Mononuclear cell (primary cell): Measurements from ENCODE around the gene TMEM98. TPM values are rescaled to one million over a fixed set of nuclear protein-coding genes. Genes with fewer than 3 reads are reported as not detected.
"Not testable (repeated sequence)": the region's sequence is repeated elsewhere in the genome, so short reads cannot be mapped to it uniquely, and the experiment has no call there.

Experiments
- H3K27me3 ChIP-seq: 2 replicates; pipeline ENCODE4 v1.6.0; 2011; ENCODE audit warnings: low read length, control low read depth; ENCODE audit not compliant: insufficient read depth
- H3K4me1 ChIP-seq: 2 replicates; pipeline ENCODE4 v1.5.1; 2011; ENCODE audit warnings: mild to moderate bottlenecking, low read length, control low read depth; ENCODE audit not compliant: insufficient read depth
- H3K4me3 ChIP-seq: 2 replicates; pipeline ENCODE4 v1.5.1; 2011; ENCODE audit warnings: mild to moderate bottlenecking, low read length, moderate library complexity
- H3K9me3 ChIP-seq: 2 replicates; pipeline ENCODE4 v1.5.1; 2011; ENCODE audit warnings: low read depth, mild to moderate bottlenecking, control low read depth, low read length
- total RNA-seq: library from RNA; depleted of rRNA; stranded (reverse); fragments of >200 nt; gene quantifications from one replicate; pipeline ENCODE4 v1.2.3, GENCODE V29; 2012

The TMEM98 gene
- total RNA-seq, 1 donor: not detected

DNA sequence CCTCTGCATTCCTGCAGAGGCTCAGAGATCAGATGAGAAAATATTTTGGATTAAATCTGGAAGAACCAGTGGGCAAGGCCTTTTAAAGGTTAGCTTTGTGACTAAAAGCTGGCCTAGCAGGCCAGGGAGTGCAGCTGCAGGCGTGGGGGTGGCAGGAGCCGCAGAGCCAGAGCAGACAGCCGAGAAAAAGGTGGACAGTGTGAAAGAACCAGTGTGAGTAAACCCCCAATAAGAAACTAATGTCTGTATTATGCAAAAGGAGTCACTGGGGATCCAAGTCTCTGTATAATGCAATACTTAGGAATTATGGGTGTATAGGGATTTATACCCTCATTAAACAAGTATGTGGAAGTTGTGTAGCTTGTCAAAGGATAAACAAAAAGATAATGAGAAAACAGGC, 42.3 kb downstream of the TMEM98 start:
- Histone ChIP-seq H3K4me3 (no peak overlapping the region), H3K27me3 (no peaks in the 10 kb centered on the region), H3K9me3 (no peaks in the 10 kb centered on the region), H3K4me1 (no peaks in the 10 kb centered on the region)

DNA sequence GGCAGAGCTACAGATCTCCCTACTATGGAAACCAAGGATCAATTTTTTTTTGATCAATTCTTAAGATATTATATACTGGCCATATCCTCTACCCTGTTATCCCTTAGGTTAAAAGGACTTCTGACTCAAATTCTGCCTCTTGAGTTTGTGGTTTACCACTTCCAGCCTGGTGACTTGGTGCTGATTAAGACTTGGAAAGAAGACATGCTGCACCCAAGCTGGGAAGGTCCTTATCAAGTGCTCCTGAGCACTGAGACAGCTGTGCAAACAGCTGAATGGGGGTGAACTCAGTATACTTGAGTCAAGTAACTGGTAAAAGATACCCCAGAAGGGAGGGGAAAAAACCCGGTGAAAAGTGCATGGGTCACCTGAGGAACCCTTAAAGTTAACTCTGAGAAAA, 43.2 kb downstream of the TMEM98 start:
- Histone ChIP-seq H3K27me3 (no peaks in the 10 kb centered on the region), H3K4me1 (no peaks in the 10 kb centered on the region), H3K4me3 (no peak overlapping the region), H3K9me3 (no peaks in the 10 kb centered on the region)

DNA sequence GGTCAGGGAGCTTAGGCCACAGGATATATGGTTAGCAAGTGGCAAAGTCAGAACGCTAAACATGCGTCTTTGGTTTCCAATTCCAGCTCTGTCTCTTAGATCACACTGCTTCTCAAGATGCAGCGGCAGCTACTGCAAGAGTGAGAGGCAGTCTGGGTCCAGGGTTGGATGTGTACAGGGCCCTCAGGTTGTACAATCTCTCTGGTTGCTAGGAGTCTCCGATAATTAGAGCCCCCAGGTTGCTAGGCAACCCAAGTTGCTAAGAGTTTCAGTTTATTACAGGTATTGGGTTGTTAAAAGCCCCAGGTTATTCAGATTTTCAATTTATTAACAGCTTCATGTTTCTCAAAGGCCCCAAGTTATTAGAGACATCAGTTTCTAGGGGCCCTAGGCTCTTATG, 48.2 kb downstream of the TMEM98 start:
- no peak overlapping the region for H3K4me3 ChIP-seq
- no peaks in the 10 kb centered on the region for H3K27me3 ChIP-seq
- no peaks in the 10 kb centered on the region for H3K9me3 ChIP-seq
- H3K4me1 ChIP-seq: no peaks in the 10 kb centered on the region

DNA sequence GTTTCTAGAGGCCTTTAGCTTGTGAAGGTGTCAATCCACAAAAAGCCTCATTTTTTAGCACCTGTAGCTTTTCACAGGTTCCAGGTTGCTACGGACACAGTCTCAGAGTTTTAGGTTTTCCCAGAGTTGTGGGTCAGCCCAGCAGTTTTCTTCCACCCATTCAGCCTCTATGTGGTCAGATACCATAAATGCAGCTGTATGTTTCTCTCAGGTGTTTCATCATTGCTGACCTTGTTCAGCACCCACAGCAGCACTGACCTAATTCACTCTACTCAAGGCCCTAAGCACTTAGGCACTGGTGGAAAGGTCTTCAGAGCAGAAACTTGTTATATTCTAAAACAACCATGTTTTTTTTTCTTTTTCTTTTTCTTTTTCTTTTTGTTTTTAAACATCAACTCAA, 48.7 kb downstream of the TMEM98 start:
- Histone ChIP-seq H3K27me3 (no peaks in the 10 kb centered on the region), H3K4me3 (no peak overlapping the region), H3K4me1 (no peaks in the 10 kb centered on the region), H3K9me3 (no peaks in the 10 kb centered on the region)

DNA sequence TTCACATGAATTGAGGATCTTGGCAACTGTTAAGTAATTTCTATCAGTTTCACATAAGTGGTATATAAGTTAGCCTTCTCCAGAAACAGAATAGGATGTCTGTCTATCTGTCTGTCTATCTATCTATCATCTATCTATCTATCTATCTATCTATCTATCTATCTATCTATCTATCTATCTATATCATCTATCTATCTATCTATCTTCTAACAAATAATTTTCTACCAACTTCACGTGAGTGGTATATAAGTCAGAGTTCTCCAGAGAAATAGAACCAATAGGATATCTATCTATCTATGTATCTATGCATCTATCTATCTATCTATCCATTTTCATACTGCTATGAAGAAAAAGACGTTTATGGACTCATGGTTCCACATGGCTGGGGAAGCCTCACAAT, 52.3 kb downstream of the TMEM98 start:
- H3K27me3 ChIP-seq: no peaks in the 10 kb centered on the region
- H3K4me1 ChIP-seq: no peaks in the 10 kb centered on the region
- no peaks in the 10 kb centered on the region for H3K9me3 ChIP-seq
- H3K4me3 ChIP-seq: no peak overlapping the region

DNA sequence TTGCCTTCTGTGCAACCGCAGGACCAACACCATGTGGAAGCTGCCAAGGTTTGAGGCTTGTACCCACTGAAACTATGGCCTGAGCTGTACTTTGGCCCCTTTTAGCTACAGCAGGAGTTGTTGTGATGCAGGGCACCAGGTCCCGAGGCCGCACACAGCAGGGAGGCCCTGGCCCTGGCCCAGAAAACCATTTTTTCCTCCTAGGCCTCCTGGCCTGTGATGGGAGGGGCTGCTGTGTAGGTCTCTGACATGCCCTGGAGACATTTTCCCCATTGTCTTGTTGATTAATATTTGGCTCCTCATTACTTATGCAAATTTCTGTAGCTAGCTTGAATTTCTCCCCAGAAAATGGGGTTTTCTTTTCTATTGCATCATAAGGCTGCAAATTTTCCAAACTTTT, 53.7 kb downstream of the TMEM98 start:
- not testable (repeated sequence) for H3K4me1 ChIP-seq, H3K27me3 ChIP-seq, H3K4me3 ChIP-seq, H3K9me3 ChIP-seq

DNA sequence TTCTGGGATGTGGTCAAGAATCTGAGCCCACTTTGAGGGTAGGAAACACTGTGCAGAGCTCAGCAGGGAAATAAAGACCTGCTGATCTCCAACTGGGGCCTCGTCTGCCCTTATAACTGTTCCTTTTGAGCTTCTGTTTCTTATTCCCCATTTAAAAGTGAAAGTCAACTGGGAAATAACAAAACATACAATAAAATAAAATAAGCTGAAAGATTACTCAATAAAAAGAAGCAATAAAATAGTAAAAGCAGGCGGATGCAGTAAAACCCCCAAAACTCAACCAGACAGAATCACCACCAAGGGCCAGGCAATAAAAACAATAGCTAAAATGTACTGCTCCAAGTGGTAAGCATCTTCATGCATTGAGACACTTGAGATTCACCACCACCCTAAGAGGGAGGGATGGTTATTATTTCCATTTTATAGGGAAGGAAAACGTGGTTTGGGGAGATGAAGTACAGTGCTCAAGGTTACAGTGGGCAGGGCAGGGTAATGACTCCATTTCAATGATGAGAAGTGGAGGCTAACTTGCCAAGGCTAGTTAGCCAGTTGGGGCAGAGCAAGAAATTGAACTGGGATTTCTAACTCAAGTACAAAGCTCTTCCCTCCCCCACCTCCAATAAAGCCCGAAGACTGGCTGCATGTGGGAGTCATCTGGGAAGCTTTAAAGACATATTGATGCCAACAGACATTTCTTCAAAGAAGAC, 57.2 kb downstream of the TMEM98 start:
- H3K9me3 ChIP-seq: no peaks in the 10 kb centered on the region
- no peaks in the 10 kb centered on the region for H3K27me3 ChIP-seq
- H3K4me1 ChIP-seq: no peaks in the 10 kb centered on the region
- no peak overlapping the region for H3K4me3 ChIP-seq

DNA sequence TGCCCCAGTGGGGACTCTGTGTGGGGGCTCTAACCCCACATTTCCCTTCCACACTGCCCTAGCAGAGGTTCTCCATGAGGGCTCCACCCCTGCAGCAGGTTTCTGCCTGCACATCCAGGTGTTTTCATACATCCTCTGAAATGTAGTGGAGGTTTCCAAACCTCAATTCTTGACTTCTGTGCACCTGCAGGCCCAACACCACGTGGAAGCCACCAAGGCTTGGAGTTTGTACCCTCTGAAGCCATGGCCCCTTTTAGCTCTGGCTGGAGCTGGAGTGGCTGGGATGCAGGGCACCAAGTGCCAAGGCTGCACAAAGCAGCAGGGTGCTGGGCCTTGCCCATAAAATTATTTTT, 59.5 kb downstream of the TMEM98 start:
- not testable (repeated sequence) for H3K27me3 ChIP-seq, H3K9me3 ChIP-seq, H3K4me1 ChIP-seq, H3K4me3 ChIP-seq

DNA sequence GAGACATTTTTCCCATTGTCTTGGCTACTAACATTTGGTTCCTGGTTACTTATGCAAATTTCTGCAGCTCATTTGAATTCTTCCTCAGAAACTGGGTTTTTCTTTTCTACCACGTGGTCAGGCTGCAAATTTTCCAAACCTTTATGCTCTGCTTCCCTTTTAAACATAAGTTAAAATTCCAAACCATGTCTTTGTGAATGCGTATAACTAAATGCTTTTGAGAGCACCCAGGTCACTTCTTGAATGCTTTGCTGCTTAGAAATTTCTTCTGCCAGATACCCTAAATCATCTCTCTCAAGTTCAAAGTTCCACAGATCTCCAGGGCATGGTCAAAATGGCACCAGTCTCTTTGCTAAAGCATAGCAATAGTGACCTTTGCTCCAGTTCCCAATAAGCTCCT, 59.9 kb downstream of the TMEM98 start:
- not testable (repeated sequence) for H3K4me3 ChIP-seq, H3K4me1 ChIP-seq, H3K9me3 ChIP-seq, H3K27me3 ChIP-seq

DNA sequence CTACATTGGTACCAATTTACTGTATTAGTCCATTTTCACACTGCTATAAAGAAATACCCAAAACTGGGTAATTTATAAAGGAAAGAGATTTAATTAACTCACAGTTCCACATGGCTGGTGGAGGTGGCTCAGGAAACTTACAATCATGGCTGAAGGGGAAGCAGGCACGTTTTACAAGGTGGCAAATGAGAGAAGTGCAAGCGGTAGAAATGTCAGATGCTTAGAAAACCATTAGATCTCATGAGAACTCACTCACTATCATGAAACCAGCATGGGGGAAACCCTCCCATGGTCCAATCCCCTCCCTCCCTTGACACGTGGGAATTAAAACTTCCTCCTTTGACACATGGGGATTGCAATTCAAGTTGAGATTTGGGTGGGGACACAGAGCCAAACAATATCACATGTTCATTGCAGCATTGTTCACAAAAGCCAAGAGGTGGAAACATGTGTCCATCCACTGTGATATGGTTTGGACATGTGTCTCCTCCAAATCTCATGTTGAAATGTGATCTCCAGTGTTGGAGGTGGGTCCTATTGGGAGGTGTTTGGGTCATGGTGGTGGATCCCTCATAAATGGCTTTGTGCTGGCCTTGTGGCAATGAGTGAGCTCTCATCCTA, 60.6 kb downstream of the TMEM98 start:
- Histone ChIP-seq H3K27me3 (no peaks in the 10 kb centered on the region), H3K4me1 (no peaks in the 10 kb centered on the region), H3K9me3 (no peaks in the 10 kb centered on the region), H3K4me3 (no peak overlapping the region)

DNA sequence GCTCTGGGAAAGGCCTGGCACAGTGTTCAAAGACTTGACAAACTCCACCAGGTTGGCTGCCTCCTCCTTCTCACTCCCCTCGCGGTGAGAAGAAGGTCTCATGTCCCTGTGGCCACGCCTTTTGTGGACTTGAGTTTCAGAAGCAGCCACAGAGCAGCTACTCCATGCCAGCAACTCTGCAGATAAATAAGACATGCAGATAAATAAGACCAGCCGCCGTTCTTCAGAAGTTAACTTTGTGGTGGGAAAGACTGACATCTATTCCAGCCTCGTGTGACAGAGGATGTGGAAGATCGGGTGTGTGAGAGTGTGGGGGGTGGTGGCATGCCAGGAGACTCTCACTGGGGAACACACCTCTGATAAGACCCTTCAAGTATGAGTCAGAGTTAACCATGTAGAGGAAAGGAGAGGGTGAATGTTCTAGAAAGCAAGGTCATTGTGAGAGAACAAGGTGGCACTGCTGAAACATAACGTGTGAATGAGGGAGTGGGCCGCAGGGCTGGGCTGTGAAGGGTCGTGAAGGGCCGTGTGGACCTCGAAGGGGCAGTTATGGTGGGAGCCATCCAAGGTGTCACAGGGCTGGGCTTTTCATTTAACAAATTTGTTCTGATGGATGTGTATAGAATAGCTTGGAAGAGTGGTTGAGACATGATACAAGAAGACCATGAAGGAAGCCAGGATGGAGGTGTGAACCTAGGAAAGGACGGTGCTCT, 64.5 kb downstream of the TMEM98 start:
- Histone ChIP-seq H3K27me3 (no peaks in the 10 kb centered on the region), H3K4me1 (no peaks in the 10 kb centered on the region)

DNA sequence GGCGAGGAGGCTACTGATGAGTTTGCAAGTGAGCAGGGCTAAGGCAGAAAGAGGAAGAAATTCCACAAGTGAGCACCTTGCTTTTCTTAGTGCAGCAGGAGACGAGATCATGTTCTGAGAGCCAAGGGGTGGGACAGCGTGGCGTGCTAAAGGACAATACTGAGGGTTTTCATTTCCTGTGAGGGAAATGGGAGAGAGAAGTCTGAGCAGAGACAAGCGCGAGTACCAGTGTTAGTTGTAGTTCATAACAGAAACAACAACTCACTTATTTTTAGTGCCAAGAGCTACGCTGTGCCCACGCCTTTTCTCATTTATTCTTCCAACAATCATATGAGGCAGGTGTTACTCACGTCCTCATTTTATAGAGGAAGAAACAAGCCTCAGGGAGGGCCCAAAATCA, 66.0 kb downstream of the TMEM98 start:
- Histone ChIP-seq H3K4me1 (peaks cover 4% of the 10 kb centered on the region), H3K9me3 (no peaks in the 10 kb centered on the region), H3K4me3 (no peak overlapping the region), H3K27me3 (peaks cover 2% of the 10 kb centered on the region)

More for the DNA sequence above, 64.5 kb downstream of the TMEM98 start:
- H3K9me3 ChIP-seq: no peaks in the 10 kb centered on the region
- no peak overlapping the region for H3K4me3 ChIP-seq

Other genes with a start within 250 kb of the TMEM98 start
- 5.7 TPM for gene MYO1D, start 51.0 kb upstream of the TMEM98 start, total RNA-seq
- gene SPACA3, start 63.7 kb downstream of the TMEM98 start, total RNA-seq: not detected